OCI-LY1 (cell line): ENCODE results near the gene SPTB.

Source experiments
- EZH2 ChIP-seq: fragments of 200-600 bp; sonication (generic), shearing (Covaris generic); IDR thresholded peaks from 2 replicates; pipeline ENCODE4 v1.8.0; 2017; ENCODE audit warnings: borderline replicate concordance, mixed run types, mild to moderate bottlenecking, antibody characterized with exemption, low read length, moderate library complexity, mixed read lengths
- TF ChIP-seq, protein P1 (sequence below): fragments of 200-600 bp; sonication (generic), shearing (Covaris generic); IDR thresholded peaks from 2 replicates; pipeline ENCODE4 v1.5.1; 2017; ENCODE audit warnings: mild to moderate bottlenecking, antibody characterized with exemption, low read length, moderate library complexity, mixed read lengths

DNA sequence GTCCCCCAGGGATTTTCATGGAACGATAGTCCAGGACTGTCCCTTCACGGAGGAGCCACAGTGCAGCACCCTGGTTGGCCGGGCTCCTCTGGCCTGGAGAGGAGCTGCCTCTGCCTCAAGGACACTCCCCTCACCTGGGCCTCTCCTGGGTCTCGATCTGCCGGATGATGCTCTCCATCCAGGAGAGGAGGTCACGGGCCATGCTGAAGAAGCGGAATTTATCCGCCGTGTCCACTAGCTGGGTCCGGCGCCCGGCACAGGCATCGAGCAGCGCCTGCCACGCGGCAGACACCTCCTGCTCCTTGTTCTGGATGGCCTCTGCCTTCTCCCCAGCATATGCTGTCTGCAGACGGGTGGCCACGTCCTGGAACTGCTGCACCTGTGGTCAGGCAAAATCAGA, 109.0 kb downstream of the SPTB start:
- TF ChIP-seq EZH2, result no peak
- TF ChIP-seq, protein P1, sequence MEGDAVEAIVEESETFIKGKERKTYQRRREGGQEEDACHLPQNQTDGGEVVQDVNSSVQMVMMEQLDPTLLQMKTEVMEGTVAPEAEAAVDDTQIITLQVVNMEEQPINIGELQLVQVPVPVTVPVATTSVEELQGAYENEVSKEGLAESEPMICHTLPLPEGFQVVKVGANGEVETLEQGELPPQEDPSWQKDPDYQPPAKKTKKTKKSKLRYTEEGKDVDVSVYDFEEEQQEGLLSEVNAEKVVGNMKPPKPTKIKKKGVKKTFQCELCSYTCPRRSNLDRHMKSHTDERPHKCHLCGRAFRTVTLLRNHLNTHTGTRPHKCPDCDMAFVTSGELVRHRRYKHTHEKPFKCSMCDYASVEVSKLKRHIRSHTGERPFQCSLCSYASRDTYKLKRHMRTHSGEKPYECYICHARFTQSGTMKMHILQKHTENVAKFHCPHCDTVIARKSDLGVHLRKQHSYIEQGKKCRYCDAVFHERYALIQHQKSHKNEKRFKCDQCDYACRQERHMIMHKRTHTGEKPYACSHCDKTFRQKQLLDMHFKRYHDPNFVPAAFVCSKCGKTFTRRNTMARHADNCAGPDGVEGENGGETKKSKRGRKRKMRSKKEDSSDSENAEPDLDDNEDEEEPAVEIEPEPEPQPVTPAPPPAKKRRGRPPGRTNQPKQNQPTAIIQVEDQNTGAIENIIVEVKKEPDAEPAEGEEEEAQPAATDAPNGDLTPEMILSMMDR, result no peak
